NOMO-1 treated with DMSO at 0.1 percent for 48 hours (cell line): ENCODE data around the gene CSH2.
"Not testable (repeated sequence)": the region's sequence is repeated elsewhere in the genome, so short reads cannot be mapped to it uniquely, and the experiment has no call there.

Experiments
- DNase-seq: peaks from one replicate; lab custom pipeline; 2025; ENCODE audit not compliant: unreplicated experiment; lab: John Stamatoyannopoulos, UW

The CSH2 gene

DNA sequence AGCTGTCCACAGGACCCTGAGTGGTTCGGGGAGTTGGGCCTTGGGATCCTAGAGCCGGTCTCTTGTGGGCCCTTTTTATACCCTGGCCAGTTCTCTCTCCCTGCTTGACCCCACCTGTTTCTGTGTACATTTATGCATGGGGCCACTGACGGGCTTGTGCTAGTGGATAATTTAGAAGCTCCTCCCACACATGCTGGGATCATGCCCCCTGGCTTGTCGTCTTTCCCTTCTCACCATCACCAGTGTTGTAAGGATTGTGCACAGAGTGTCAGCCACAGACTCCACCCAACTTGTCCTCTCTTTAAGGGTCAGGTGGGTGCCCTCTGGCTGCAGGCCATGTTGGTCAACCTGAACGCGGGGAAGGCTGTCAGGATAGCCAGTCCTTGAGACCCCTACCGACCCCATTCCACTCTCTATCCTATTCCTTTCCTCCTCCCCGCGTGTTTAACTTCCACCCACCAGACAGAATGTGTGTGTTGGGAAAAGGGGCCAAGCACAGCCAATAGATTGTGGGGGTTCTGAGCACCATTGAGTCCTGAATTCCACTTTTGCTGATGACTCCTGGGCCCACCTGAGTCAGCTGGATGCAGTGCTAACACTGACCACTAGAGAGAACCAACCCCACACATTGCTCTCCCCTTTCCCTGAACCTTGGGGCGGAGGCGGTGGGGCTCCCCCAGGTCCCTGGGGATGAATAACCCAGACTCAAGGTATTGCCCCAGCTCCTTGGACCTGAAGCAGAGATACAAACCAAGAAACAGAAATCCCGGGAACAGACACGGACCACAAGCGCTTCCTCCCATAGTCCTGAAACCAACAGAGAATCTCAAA lies 23.3 kb upstream of the CSH2 start, which contains the start of gene CSH1:
TSS of gene CSH1 (minus strand) at position 51 of the 831 bp plus-strand sequence. CDS start 63 bp downstream, outside the sequence.
- not testable (repeated sequence) for DNase-seq

DNA sequence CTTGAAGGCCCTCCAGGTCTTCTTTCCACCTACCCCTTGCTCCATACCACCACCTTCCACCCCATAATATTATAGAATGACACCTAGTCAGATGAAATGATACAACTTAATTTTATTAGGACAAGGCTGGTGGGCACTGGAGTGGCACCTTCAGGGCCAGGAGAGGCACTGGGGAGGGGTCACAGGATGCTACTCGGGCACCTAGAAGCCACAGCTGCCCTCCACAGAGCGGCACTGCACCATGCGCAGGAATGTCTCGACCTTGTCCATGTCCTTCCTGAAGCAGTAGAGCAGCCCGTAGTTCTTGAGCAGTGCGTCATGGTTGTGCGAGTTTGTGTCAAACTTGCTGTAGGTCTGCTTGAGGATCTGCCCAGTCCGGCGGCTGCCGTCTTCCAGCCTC lies 21.3 kb upstream of the CSH2 start:
- not testable (repeated sequence) for DNase-seq

DNA sequence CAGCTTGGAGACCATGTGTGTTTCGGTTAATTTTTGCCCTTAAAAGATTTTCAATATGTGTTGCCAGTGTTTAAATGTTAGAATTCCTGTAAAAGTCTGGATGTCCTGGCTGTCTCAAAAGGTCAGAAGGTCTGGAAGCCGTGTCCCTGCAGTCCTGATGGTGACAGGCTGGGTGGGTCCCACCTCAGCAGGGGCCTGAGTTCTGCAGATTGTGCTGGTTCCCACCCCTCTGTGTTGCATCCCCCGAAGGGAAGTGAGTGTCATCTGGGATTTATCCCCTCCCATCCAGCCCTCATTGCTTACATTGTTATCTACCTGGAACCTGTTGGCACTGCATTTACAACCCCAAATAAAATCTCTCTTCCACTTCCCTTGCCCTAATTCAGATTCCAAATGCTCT lies 20.5 kb upstream of the CSH2 start:
- DNase-seq = not testable (repeated sequence)

DNA sequence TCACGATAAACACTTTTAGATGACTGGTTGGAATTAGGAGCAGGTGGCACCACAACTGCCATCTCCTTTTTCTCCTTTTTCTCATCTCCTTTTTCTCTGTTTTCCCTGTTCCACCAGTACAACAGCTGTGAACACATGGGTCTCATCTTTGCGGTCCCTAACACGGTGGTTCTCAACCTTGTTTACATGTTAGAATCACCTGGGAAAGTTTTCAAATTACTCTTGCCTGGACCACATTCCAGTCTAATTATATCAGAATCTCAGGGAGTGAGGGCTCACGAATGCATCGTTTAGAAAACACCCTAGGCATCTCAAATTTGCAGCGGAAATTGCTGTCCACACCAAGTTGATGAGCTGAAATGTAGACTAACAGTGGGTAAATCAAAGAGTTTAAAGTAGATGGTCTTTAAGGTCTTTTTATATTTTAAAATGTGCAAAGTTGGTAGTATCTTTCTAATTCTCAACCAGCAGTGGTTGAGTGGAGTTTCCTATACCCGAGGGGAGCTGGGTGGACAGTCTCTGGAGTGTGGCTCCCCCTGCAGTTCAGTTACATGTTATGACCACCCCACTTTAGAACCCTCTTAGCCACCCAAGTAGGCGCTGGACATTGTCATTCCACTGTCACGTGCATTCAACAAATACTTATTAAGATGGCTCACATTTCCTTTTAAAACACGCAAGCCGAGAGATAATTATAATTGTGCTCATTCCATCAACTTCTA lies 19.0 kb upstream of the CSH2 start:
- not testable (repeated sequence) for DNase-seq

DNA sequence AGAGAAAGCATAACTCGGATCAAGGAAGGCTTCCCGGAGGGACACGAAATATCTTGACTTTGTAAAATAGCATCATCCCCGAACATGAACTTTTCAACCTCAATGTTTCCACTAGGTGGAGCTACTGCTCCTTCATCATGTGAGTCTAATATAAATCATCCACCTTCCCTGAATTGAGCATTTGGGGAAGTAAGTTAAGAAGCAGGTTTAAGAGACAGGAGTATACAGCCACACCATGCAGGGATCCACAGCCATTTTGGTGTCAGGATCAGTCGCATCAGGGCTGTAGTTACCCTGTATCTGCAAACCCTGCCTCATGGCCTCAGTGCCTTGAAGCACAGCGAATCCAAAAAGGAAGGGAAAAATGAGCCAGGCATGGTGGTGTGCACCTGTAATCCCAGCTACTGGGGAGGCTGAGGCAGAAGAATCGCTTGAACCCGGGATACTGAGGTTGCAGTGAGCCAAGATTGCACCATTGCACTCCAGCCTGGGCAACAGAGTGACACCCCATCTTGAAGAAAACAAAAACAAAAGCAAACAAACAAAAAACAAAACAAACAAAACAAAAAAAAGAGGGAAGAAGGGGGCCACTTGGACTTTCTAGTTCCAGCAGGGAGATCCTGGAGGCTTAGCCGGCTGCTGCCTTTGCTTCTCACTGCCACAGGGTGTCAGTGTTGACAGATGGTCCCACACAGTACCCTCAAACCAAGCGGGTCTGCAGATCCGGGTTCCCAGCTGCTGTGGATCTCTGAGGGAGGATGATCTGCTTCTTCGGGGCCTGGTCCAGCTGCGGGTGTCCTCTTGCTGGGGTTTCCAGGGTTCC lies 15.8 kb upstream of the CSH2 start:
- peak; percentile 10 for DNase-seq

DNA sequence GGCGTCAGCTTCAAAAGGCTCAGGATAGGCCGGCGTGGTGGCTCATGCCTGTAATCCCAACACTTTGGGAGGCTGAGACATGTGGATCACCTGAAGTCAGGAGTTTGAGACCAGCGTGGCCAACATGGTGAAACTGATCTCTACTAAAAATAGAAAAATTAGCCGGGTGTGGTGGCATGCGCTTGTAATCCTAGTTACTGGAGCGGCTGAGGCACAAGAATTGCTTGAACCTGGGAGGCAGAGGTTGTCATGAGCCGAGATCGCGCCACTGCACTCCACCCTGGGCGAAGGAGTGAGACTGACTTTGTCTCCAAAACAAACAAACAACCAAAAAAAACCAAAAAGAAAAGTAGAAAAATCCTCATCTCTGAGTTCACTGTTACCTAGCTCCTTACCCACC lies 11.6 kb upstream of the CSH2 start:
- not testable (repeated sequence) for DNase-seq

DNA sequence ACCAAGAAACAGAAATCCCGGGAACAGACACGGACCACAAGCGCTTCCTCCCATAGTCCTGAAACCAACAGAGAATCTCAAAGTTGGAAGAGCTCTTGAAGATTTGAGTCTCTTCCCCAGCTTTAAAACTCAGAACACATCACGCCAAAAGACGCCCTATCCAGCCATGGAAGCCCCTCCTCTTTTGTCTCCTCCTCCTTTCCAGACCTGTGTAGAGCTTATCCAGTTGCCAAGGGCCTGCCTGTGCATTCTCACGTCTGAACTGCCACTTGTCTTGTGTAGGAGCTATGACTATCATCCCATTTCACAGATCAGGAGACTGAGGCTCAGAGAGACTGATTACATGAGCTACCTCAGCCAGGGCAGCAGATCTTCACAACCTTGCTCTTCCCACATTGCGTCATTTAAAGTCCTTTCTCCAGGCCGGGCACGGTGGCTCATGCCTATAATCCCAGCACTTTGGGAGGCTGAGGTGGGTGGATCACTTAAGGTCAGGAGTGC lies 9.2 kb upstream of the CSH2 start:
- DNase-seq = not testable (repeated sequence)

DNA sequence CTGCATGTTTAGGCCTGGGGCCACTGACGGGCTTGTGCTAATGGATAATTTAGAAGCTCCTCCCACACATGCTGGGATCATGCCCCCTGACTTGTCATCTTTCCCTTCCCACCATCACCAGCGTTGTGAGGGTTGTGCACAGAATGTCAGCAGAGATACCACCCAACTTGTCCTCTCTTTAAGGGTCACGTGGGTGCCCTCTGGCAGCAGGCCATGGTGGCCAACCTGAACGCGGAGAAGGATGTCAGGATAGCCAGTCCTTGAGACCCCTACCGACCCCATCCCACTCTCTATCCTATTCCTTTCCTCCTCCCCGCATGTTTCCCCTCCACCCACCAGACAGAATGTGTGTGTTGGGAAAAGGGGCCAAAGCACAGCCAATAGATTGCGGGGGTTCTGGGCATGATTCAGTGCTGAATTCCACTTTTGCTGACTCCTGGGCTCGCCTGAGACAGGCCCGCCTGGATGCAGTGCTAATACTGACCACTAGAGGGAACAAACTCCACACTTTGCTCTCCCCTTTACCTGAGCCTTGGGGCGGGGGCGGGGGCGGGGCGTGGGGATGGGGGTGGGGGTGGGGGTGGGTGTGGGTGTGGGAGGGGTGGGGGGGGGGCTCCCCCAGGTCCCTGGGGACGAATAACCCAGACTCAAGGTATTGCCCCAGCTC lies 8.6 kb upstream of the CSH2 start, which contains the start of gene GH2:
TSS of gene GH2 (minus strand) at position 10 of the 667 bp plus-strand sequence. CDS start 143 bp downstream, outside the sequence.
- peak; percentile 44 for DNase-seq

DNA sequence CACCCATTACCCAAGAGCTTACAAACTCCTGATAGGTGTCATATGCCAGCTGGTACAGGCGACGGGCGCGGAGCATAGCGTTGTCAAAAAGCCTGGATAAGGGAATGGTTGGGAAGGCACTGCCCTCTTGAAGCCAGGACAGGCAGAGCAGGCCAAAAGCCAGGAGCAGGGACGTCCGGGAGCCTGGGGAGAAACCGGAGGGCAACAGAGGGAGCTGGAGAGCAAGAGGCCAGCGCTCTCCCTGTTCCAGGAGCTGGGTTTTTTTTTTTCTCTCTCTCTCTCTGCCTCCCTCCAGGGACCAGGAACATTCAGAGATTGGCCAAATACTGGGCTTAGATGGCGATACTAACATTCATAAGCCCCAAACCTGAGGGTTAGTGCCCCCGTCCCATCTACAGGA lies 7.9 kb upstream of the CSH2 start:
- DNase-seq = not testable (repeated sequence)

DNA sequence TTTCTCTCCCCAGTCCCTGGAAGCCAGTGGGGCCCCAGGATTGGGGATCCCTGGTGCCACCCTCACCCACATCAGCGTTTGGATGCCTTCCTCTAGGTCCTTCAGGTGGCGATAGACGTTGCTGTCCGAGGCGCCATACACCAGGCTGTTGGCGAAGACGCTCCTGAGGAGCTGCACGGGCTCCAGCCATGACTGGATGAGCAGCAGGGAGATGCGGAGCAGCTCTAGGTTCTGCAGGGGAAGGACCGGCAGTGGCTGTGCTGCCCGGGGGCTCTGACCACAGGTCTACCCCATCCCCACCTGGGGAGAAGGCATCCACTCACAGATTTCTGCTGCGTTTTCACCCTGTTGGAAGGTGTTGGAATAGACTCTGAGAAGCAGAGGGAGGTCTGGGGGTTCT lies 7.2 kb upstream of the CSH2 start:
- DNase-seq = no peak

DNA sequence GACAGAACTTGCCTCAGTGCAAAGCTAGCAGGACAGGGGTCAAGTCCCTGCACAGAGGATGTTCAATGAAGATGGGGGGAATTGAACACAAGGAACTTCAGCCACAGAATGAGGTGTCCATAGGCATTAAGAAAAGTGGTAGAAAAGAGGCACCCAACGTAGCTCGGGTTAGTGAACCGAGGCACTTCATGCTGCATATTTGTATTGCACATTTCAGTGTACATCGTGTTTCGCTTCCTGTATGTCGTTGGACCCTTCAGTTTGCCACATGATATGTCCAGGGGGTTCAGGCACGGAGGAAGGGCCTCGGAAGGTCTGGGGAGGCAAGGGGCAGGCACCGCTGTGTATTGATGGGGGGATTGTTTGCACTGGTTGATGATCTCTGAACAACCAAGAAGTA lies 4.9 kb upstream of the CSH2 start:
- not testable (repeated sequence) for DNase-seq

DNA sequence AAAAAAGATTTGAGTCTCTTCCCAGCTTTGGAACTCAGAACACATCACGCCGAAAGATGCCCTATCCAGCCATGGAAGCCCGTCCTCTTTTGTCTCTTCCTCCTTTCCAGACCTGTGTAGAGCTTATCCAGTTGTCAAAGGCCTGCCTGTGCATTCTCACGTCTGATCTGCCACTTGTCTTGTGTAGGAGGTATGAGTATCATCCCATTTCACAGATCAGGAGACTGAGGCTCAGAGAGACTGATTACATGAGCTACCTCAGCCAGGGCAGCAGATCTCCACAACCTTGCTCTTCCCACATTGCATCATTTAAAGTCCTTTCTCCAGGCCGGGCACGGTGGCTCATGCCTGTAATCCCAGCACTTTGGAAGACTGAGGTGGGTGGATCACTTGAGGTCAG lies 1.2 kb upstream of the CSH2 start:
- not testable (repeated sequence) for DNase-seq

DNA sequence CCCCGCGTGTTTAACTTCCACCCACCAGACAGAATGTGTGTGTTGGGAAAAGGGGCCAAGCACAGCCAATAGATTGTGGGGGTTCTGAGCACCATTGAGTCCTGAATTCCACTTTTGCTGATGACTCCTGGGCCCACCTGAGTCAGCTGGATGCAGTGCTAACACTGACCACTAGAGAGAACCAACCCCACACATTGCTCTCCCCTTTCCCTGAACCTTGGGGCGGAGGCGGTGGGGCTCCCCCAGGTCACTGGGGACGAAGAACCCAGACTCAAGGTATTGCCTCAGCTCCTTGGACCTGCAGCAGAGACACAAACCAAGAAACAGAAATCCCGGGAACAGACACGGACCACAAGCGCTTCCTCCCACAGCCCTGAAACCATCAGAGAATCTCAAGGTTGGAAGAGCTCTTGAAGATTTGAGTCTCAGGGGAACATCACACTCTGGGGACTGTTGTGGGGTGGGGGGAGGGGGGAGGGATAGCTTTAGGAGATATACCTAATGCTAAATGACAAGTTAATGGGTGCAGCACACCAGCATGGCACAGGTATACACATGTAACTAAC lies 667 bp upstream of the CSH2 start:
- DNase-seq = not testable (repeated sequence)

DNA sequence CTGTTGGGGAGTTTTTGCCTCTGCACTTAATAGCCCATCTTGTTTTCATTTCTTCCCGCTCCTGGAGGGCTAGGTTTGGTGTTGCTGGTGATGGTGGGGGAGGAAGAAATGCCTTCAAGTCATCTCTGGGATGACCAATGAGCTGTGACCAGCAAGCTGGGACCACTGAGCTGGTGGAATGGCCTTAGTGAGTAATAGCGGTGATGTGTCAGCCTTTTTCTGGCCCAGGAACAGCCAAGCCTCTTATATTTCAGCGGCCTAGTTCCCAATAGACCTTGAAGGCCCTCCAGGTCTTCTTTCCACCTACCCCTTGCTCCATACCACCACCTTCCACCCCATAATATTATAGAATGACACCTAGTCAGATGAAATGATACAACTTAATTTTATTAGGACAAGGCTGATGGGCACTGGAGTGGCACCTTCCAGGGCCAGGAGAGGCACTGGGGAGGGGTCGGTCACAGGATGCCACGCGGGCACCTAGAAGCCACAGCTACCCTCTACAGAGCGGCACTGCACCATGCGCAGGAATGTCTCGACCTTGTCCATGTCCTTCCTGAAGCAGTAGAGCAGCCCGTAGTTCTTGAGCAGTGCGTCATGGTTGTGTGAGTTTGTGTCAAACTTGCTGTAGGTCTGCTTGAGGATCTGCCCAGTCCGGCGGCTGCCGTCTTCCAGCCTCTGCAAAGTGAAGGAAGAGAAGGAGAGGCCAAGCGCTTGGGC lies 1.7 kb downstream of the CSH2 start:
- DNase-seq = not testable (repeated sequence)

DNA sequence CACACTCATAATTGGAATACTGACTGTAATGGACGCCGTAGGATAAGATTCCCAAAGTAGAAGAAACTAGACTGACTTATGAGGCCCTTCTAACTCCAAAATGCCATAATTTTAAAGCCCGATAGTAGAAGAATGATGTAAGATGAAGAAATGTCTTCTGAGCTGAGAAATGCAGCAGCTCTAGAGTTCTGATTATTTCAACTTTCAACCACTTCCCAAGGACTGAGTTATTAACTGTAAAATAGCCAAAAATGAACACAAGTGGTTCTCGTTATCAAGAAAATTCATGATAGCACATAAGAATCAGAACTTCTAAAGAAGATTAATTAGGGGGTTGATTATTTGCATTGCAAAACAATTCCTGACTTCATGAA lies 3.2 kb downstream of the CSH2 start:
- DNase-seq = not testable (repeated sequence)

DNA sequence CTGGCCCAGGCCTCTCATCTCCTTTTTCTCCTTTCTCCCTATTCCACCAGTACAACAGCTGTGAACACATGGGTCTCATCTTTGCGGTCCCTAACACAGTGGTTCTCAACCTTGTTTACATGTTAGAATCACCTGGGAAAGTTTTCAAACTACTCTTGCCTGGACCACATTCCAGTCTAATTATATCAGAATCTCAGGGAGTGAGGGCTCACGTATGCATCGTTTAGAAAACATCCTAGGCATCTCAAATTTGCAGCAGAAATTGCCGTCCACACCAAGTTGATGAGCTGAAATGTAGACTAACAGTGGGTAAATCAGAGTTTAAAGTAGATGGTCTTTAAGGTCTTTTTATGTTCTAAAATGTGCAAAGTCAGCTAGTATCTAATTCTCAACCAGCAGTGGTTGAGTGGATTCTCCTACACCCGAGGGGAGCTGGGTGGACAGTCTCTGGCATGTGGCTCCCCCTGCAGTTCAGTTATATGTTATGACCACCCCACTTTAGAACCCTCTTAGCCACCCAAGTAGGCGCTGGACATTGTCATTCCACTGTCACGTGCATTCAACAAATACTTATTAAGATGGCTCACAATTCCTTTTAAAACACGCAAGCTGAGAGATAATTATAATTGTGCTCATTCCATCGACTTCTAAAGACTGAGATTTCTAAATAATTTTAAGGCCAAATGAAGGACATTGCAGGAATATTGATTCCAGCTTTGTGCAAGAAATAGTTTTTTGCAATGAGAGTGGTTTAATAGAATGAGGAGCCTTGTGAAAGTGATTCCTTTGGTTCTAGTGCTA lies 3.8 kb downstream of the CSH2 start:
- DNase-seq = not testable (repeated sequence)

DNA sequence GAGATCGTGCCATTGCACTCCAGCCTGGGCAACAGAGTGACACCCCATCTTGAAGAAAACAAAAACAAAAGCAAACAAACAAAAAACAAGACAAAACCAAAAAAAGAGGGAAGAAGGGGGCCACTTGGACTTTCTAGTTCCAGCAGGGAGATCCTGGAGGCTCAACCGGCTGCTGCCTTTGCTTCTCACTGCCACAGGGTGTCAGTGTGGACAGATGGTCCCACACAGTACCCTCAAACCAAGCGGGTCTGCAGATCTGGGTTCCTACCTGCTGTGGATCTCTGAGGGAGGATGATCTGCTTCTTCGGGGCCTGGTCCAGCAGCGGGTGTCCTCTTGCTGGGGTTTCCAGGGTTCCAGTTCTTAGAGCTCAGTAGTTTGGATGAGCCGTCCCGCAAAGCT lies 6.9 kb downstream of the CSH2 start:
- DNase-seq = not testable (repeated sequence)

DNA sequence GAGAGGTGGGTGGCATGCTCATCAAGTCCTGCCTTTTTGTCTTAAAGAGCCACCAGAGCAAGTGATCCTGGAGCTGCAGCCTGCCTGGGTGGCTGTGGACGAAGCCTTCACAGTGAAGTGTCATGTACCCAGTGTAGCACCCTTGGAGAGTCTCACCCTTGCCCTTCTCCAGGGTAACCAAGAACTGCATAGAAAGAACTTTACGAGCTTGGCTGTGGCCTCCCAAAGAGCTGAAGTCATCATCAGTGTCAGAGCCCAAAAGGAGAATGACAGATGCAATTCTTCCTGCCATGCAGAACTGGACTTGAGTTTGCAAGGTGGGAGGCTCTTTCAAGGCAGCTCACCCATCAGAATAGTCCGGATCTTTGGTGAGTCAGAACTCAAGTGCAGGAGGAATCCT lies 14.2 kb downstream of the CSH2 start:
- DNase-seq = no peak

DNA sequence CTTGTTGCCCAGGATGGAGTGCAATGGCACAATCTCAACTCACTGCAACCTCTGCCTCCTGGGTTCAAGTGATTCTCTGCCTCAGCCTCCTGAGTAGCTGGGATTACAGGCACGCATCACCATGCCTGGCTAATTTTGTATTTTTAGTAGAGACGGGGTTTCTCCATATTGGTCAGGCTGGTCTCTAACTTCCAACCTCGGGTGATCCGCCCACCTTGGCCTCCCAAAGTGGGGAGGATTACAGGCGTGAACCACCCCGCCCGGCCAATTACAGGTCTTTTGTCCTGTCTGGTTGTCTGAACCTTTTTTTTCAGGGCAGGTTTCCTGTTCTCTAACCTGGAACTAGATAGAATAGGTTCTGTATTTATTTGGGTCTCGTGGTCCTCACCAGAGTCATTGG lies 17.1 kb downstream of the CSH2 start:
- DNase-seq = not testable (repeated sequence)
